AG10803 (cell line): ENCODE data around the gene SNAPC2.

Source experiments
- DNase-seq: peaks from one replicate; pipeline ENCODE4 v3.0.0; 2010; ENCODE audit warnings: low read depth
- H3K4me3 ChIP-seq: 2 replicates; pipeline ENCODE4 v1.5.1; 2011; ENCODE audit warnings: mild to moderate bottlenecking, low read length, control low read depth
- TF ChIP-seq, protein P1 (sequence below): conservative IDR thresholded peaks from 2 replicates; pipeline ENCODE4 v1.5.1; 2011; ENCODE audit warnings: mild to moderate bottlenecking, low read length, control low read depth, inconsistent platforms

Gene SNAPC2

DNA sequence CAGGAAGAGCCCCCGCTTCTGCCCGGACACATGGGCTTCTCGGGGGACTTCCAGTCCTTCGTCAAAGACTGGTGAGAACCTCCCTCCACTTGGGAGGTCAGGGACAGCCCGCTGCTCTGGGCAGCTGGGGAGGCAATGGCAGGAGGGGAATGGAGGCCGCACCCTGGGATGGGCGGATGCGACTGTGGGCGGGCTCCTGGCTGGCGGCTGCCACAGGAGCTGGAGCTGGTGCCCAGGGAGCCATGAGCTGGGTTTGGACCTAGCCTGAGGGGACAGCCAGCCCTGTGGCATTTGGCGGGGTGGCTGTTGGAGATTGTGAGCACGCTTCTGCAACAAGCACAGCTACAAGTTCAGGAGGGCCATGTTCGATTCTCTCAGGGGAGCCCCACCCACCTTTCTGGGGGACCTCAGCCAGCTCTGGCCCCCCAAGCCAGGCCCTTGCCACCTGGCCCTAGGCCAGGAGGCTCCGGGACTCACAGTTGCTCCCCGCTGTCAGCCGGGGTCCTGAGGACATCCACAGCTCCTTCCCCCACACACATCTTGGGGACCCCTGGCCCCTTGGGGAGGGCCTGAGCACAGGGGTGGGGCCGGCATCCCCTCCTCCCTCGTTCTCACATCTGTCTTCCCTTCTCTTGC, 8.5 kb upstream of the SNAPC2 start:
- DNase-seq = no peak
- no peak overlapping the region for H3K4me3 ChIP-seq
- TF ChIP-seq, protein P1, sequence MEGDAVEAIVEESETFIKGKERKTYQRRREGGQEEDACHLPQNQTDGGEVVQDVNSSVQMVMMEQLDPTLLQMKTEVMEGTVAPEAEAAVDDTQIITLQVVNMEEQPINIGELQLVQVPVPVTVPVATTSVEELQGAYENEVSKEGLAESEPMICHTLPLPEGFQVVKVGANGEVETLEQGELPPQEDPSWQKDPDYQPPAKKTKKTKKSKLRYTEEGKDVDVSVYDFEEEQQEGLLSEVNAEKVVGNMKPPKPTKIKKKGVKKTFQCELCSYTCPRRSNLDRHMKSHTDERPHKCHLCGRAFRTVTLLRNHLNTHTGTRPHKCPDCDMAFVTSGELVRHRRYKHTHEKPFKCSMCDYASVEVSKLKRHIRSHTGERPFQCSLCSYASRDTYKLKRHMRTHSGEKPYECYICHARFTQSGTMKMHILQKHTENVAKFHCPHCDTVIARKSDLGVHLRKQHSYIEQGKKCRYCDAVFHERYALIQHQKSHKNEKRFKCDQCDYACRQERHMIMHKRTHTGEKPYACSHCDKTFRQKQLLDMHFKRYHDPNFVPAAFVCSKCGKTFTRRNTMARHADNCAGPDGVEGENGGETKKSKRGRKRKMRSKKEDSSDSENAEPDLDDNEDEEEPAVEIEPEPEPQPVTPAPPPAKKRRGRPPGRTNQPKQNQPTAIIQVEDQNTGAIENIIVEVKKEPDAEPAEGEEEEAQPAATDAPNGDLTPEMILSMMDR = no peak

DNA sequence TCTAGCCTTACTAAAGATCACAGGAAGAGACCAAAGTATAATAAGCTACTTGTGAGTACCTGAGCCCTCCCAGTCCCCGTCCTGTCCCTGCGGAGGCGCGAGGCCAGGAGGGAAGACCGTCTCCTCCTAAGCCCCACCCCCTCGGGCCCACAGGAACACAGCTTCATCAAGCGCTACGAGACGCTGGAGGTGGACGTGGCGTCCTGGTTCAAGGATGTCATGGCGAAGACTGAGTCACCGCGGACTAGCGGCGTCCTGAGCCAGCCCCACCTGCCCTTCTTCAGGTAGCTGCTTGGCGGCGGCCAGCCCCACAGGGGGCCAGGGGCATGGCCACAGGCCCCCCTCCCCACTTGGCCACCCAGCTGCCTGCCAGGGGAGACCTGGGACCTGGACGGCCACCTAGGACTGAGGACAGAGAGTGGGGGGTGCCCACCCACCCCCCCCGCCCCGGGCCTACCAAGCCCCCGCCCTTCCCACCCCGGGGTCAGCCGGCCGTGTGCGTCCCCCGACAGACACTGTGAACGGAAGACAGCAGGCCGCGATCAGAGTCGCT, 7.9 kb upstream of the SNAPC2 start:
- H3K4me3 ChIP-seq = no peak overlapping the region
- DNase-seq = no peak
- TF ChIP-seq, protein P1 = no peak

DNA sequence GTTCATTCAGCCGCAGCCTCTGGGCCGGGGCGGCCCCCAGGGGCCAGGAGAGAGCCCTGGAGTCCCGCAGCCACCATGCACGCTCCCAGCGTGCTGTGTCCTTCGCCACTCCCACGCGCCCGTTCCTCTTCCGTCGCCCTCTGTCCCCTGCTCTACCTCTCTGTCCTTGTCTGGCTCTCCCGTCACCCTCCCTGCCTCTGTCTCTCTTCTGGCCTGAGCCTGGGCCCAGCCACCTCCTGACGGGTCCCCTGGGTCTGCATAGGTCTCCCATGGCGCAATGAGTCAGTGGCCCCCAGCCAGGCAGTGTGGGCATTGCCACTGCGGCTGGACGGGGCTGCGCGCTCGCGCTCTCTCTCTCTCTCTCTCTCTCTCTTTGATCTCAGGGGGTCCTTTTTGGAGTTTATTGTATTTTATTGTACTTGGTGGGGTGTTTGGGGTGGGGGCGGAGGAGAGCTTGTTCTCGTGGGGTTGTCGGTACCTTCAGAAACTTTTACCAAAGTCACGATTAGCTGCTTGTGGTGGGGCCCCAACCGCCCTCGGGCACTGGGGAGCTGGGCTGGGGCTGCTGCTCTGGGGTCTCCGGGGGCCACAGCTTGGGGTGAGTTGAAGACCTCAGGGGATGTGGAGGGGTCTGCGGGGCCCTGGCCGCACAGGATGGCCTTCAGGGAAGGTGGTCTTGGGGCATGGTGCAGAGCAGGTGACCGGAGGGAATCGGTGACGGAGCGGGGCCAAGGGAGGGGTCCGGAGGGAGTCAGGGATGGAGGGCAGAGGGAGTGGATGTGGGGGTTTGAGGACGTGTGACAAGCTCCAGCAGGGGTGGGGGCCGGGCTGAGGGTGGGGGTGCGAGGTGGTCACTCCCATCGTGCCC, 7.2 kb upstream of the SNAPC2 start:
- TF ChIP-seq, protein P1 = no peak
- DNase-seq = no peak
- H3K4me3 ChIP-seq = no peak overlapping the region

DNA sequence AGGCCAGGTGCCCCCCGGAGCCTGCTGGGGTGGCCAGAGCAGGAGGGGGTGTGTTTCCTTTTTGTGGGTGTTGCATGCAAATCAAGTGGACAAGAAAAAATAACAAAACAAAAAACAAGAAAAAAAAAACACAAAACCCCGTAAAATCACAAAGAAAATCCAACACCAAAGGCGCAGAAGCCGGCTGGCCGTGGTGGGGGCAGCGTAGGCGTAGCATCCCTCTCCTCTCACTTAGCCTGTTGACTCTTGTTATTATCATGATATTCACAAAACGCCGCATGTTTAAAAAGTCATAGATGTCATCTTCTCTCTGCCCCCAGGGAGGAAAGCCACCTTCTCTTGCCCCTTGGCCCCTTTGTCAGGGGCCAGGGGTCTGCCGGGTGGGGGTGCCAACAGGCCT, 6.5 kb upstream of the SNAPC2 start:
- TF ChIP-seq, protein P1 = no peak
- H3K4me3 ChIP-seq = no peak overlapping the region
- DNase-seq = no peak

DNA sequence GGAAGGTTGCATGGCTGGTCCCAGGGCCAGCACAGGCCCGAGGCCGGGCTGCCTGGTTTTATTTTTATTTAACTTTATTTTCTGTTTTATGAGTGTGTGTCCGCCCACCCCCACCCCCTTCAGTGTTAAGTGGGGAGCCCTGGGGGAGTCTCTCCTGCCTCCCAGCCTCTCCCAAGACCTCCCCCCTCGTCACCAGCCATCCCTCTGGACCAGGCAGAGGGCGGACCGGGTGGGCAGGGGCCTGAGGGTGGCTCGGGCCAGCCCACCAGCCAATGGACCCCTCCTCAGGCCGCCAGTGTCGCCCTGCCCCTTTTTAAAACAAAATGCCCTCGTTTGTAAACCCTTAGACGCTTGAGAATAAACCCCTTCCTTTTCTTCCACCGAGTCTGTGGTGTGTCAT, 6.0 kb upstream of the SNAPC2 start:
- H3K4me3 ChIP-seq = no peak overlapping the region
- DNase-seq = no peak
- TF ChIP-seq, protein P1 = no peak

DNA sequence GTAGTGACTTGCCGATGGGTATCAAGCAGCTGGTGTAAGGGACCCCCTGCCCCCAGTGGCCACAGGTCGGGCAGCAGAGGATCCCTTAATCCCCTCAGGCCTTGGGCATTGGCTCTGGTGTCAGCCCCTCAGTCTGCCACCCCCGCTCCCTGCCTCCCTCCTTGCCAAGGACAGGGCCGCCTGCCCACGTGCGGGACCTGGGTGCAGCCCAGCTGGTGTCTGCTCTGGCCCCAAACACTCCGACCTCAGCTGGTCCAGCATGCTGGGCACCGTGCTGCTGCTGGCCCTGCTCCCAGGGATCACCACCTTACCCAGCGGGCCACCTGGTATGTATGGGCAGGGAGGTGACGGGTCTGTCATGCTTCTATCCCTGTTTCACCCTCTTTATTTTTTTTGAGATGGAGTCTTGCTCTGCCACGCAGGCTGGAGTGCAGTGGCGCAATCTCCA, 5.5 kb upstream of the SNAPC2 start, which contains the start of gene TGFBR3L:
TGFBR3L (plus strand) TSS at position 233 of the 448 bp plus-strand sequence.
- peak within 1 kb of the TSS; percentile 54 for H3K4me3 ChIP-seq
- DNase-seq = no peak
- TF ChIP-seq, protein P1 = no peak
